ENCODE measurements around the gene C2CD2L. TPM values are rescaled to one million over a fixed set of nuclear protein-coding genes. Genes with fewer than 3 reads are reported as not detected.

The C2CD2L gene
- total RNA-seq, 1 experiment from 2014 or later, result 6.4 TPM

DNA sequence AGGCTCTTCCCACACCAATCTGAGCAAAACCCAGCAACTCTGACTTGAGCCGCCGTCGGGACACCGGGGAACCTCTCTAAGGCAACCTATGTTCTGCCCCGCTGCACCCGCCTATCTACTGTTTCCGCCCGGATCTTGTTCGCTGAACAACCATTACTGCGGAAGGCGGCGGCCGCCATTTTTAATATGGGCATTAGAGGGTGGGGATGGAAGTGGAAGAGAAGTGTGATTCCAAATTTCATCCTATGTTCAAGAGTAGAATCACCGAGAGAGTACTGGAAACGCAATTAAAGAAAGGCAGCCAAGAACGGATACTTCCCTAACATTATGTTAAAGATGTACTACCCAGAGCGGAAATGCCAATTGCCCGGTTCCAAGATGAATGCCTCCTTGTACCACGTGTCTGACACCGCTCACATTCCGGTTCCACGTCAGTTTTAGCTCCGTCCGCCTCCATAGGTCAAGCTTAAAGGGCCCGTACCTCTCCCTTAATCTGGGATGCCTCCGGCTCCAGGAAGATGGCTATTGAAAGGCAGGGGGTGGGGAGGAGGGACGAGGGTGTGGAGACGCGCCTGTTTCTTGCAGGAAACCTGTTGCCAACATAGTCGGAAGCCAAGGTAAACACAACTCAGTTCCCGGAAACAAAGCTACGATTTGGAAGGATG, 5.3 kb upstream of the C2CD2L start, which contains the start of gene DPAGT1:
Gene DPAGT1, minus strand, starts transcription at position 95 of the 665 bp plus-strand sequence. CDS start 198 bp downstream, outside the sequence.
- ATAC-seq (peak; percentile 83), DNase-seq (ENCODE audit: low spot score) (peak; percentile 88)
- CTCF ChIA-PET, result interaction anchor here (0.8 to 1.9 kb wide), 21 partner anchors 8 to 467 kb away, joined by 3 to 15 read pairs (median 5); partner anchors contain the start of genes ABCG4, CBL, HINFP and HMBS
- H3K27ac Mint-ChIP-seq, result peak within 1 kb of the TSS; percentile 100
- POLR2A ChIA-PET, result interaction anchor here (0.6 to 1.9 kb wide), 14 partner anchors 8 to 467 kb away, joined by 3 to 19 read pairs (median 3); partner anchors contain the start of genes HINFP, HMBS, HYOU1 and RPS25
- H3K9me3 Mint-ChIP-seq, result no peaks in the 10 kb centered on the region
- H3K4me1 Mint-ChIP-seq, result peaks cover 33% of the 10 kb centered on the region
- H3K36me3 Mint-ChIP-seq, result peaks cover 22% of the 10 kb centered on the region
- H3K4me3 Mint-ChIP-seq, result peak within 1 kb of the TSS; percentile 92
- no peaks in the 10 kb centered on the region; the same call in 1 of the 2 replicates for H3K27me3 Mint-ChIP-seq (ENCODE audit: low read depth)
- TF ChIP-seq TEAD1 (CRISPR knock-in tag; IDR thresholded peaks at IDR 0.05) (peak; percentile 79), ZNF263 (CRISPR knock-in tag; IDR thresholded peaks at IDR 0.05; ENCODE audit: low read depth) (peak; percentile 79; the same call in 1 of the 2 replicates), NFE2L1 (CRISPR knock-in tag; IDR thresholded peaks at IDR 0.05) (no peak), USF2 (CRISPR knock-in tag; IDR thresholded peaks at IDR 0.05) (peak; percentile 95), SP1 (CRISPR knock-in tag; conservative IDR thresholded peaks at IDR 0.05) (peak; percentile 24; the same call in 1 of the 2 replicates), USF1 (CRISPR knock-in tag; IDR thresholded peaks at IDR 0.05) (peak; percentile 95), KAT7 (CRISPR knock-in tag; IDR thresholded peaks at IDR 0.05; ENCODE audit: borderline replicate concordance) (0 out of 2 replicates have a peak, but pooled peaks have one; percentile 47), HMGXB4 (CRISPR knock-in tag; IDR thresholded peaks at IDR 0.05) (0 out of 2 replicates have a peak, but pooled peaks have one; percentile 64), ARID4B (CRISPR knock-in tag; IDR thresholded peaks at IDR 0.05; ENCODE audit: borderline replicate concordance) (no peak; the same call in 1 of the 2 replicates), RELA (CRISPR knock-in tag; IDR thresholded peaks at IDR 0.05; ENCODE audit: borderline replicate concordance) (no peak), MYBL2 (CRISPR knock-in tag; IDR thresholded peaks at IDR 0.05) (0 out of 2 replicates have a peak, but pooled peaks have one; percentile 44), CREM (CRISPR knock-in tag; IDR thresholded peaks at IDR 0.05) (no peak), ETV6 (CRISPR knock-in tag; IDR thresholded peaks at IDR 0.05) (peak; percentile 90), GABPB1 (CRISPR knock-in tag; IDR thresholded peaks at IDR 0.05) (no peak; the same call in none of the 2 replicates), TCF7 (CRISPR knock-in tag; IDR thresholded peaks at IDR 0.05; ENCODE audit: low read depth) (no peak), FOXP4 (CRISPR knock-in tag; IDR thresholded peaks at IDR 0.05) (0 out of 2 replicates have a peak, but pooled peaks have one; percentile 18), NFATC4 (CRISPR knock-in tag; IDR thresholded peaks at IDR 0.05) (no peak)
- TF ChIP-seq, protein P1, sequence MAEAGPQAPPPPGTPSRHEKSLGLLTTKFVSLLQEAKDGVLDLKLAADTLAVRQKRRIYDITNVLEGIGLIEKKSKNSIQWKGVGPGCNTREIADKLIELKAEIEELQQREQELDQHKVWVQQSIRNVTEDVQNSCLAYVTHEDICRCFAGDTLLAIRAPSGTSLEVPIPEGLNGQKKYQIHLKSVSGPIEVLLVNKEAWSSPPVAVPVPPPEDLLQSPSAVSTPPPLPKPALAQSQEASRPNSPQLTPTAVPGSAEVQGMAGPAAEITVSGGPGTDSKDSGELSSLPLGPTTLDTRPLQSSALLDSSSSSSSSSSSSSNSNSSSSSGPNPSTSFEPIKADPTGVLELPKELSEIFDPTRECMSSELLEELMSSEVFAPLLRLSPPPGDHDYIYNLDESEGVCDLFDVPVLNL (CRISPR knock-in tag; IDR thresholded peaks at IDR 0.05; ENCODE audit: borderline replicate concordance, low read depth), result no peak
- TF ChIP-seq, protein P2, sequence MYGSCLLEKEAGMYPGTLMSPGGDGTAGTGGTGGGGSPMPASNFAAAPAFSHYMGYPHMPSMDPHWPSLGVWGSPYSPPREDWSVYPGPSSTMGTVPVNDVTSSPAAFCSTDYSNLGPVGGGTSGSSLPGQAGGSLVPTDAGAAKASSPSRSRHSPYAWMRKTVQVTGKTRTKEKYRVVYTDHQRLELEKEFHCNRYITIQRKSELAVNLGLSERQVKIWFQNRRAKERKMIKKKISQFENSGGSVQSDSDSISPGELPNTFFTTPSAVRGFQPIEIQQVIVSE (CRISPR knock-in tag; IDR thresholded peaks at IDR 0.05; ENCODE audit: borderline replicate concordance), result no peak
- TF ChIP-seq, protein P3, sequence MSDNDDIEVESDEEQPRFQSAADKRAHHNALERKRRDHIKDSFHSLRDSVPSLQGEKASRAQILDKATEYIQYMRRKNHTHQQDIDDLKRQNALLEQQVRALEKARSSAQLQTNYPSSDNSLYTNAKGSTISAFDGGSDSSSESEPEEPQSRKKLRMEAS (CRISPR knock-in tag; IDR thresholded peaks at IDR 0.05), result peak; percentile 58; the same call in 1 of the 2 replicates
- TF ChIP-seq, protein P4, sequence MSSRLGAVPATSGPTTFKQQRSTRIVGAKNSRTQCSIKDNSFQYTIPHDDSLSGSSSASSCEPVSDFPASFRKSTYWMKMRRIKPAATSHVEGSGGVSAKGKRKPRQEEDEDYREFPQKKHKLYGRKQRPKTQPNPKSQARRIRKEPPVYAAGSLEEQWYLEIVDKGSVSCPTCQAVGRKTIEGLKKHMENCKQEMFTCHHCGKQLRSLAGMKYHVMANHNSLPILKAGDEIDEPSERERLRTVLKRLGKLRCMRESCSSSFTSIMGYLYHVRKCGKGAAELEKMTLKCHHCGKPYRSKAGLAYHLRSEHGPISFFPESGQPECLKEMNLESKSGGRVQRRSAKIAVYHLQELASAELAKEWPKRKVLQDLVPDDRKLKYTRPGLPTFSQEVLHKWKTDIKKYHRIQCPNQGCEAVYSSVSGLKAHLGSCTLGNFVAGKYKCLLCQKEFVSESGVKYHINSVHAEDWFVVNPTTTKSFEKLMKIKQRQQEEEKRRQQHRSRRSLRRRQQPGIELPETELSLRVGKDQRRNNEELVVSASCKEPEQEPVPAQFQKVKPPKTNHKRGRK (CRISPR knock-in tag; IDR thresholded peaks at IDR 0.05; ENCODE audit: borderline replicate concordance), result no peak
